Smooth muscle cell of the pulmonary artery (primary cell): ENCODE measurements around the gene PIGT. TPM values are rescaled to one million over a fixed set of nuclear protein-coding genes. Genes with fewer than 3 reads are reported as not detected.

Experiments
- total RNA-seq: library from RNA; depleted of rRNA; stranded (reverse); fragments of >200 nt; gene quantifications from 2 replicates; pipeline ENCODE4 v1.2.3, GENCODE V29; 2014

The PIGT gene
- 59.5 and 63.0 TPM in 2 replicates for total RNA-seq

DNA sequence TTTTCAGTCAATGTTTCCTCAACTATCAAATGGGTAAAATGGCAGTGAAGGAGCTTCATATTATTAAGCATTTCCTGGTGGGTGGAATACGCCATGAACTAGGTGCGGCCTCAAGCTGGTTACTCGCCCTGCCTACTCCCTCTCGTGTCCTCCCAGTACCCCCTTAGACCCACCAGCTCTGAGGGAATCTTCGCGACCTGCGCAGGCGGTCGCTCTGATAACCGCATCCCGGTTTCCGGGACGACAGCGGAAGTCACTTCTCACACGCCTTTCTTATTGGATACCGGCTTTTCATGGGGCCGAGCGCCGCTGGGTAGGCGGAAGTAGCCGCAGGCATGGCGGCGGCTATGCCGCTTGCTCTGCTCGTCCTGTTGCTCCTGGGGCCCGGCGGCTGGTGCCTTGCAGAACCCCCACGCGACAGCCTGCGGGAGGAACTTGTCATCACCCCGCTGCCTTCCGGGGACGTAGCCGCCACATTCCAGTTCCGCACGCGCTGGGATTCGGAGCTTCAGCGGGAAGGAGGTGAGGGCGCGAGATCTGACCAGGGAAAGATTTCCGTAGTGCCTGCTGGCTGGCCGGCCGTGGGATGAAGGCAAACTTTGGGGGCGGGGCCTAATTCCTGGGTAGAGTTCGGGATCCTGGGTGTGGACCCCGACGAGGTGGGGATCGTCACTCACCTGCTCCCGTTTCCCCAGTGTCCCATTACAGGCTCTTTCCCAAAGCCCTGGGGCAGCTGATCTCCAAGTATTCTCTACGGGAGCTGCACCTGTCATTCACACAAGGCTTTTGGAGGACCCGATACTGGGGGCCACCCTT, at the start of gene PIGT:
Gene PIGT (plus strand): TSS at position 320 of the 816 bp plus-strand sequence. CDS start 16 bp downstream, at position 336.

DNA sequence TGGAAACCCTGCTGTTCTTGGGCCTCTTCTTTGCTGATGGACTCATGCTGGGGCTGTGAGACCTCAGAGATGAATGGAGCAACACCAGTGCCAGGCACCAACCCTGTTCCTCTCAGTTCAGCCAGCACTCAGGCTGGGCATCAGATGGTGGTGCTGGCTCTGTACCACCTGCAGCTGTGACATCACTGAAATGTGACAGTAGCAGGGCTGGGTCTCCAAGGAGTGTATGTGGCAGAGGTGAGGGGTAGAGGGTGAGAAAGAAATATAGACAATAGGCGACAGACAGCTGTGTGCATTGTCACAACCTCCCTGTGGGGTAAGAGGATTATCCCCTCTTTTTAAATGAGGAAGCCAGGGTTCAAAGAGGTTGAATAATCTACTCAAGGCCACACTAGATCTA, 37.8 kb upstream of the PIGT start, which contains the start of gene TP53TG5:
Gene TP53TG5 (minus strand): TSS at position 135 of the 400 bp plus-strand sequence. CDS start 89 bp downstream, at position 46.

DNA sequence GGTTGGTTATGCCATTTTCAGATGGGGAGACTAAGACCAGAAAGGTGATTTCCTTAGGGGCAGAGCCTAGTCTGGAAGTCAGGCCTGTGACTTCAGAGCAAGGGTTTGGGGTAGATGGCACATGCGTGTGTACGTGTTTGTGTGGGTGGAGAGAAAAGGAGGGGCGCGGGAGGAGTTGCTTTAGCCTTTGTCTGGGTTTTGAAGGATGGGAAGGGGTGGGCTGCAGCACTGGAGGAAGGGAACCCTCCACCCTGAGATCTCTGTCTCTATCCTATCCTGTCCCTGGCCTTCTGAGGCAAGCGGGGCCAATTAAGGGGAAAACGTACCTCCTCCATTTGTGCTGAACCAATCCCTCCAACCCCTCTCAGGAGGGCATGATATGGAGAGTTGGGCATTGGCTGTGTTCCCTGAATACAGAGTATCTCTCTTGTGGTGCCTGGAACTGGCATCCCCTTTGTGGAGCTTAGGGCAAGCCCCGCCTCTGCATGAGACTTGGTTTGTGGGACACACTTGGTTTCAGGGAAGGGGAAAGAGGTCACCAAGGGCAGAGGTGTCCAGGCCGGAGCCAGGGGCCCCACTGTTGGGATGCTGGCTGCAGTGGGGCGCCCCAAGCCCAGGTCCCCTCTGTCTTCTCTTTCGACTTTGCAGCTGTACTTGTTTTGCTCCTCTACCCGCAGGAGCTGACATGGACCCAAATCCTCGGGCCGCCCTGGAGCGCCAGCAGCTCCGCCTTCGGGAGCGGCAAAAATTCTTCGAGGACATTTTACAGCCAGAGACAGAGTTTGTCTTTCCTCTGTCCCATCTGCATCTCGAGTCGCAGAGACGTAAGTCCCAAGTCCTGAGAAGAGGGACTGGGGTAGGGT, 7.9 kb upstream of the PIGT start, which contains the start of gene DBNDD2:
Gene DBNDD2 (plus strand): TSS at position 507 of the 863 bp plus-strand sequence. CDS start 179 bp downstream, at position 686.

DNA sequence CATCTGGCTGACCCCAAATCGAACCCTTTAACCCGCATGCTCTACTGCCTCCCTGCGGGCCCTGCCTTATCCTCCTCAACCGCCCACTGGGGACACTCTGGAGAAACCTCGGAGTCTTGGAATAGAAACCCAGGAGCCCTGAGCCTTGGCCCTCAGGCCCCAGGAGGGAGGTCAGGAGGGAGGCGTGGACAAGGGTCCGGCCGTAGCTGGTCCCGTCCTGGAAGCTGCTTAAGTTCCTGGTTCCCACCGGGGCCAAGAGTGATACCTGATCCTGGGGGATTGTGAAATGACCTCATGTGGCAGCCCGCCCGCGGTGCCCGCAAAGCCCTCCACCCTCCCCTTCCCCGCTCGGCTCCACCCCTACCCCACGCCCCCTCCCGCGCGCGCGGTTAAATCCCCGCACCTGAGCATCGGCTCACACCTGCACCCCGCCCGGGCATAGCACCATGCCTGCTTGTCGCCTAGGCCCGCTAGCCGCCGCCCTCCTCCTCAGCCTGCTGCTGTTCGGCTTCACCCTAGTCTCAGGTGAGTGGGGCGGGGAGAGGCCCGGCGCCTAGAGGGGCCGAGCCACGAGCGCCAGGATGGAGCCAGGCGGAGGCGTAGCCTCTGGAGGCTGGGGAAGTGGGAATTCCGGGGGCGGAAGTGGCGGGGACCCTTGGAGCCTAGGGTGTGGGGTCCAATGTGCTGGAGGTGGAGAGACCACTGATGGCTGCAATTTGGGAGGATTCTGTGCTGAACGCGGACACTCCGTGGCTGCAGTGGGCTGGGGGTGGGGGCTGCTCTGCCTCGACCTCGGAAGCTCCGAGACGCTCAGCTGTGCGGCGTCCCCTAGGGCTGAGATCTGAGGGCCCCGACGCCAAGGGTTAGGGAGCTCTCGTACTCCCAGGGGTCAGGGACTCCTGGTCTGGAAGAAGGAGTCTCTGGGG, 53.7 kb downstream of the PIGT start, which contains the start of gene WFDC2:
Gene WFDC2 (plus strand): TSS at position 418 of the 926 bp plus-strand sequence. CDS start 29 bp downstream, at position 447.

Other genes with a start within 250 kb of the PIGT start
- gene PI3, start 241.2 kb upstream of the PIGT start, total RNA-seq: not detected in 2 replicates
- gene SEMG1, start 209.1 kb upstream of the PIGT start, total RNA-seq: not detected in 2 replicates
- gene SEMG2, start 194.8 kb upstream of the PIGT start, total RNA-seq: not detected in 2 replicates
- gene SLPI, start 161.6 kb upstream of the PIGT start, total RNA-seq: 0.52 and 0.69 TPM in 2 replicates
- not detected in 2 replicates for gene RBPJL, start 109.3 kb upstream of the PIGT start, total RNA-seq
- gene MATN4, start 107.8 kb upstream of the PIGT start, total RNA-seq: 0.03 TPM in 1 of 2 replicates, not detected in the other
- 61.4 and 105 TPM in 2 replicates for gene SDC4, start 67.7 kb upstream of the PIGT start, total RNA-seq
- gene SYS1, start 53.0 kb upstream of the PIGT start, total RNA-seq: 34.0 and 36.3 TPM in 2 replicates
- 0.03 TPM in 1 of 2 replicates, not detected in the other for gene TP53TG5, start 37.8 kb upstream of the PIGT start, total RNA-seq
- gene DBNDD2, start 7.9 kb upstream of the PIGT start, total RNA-seq: 3.0 and 4.7 TPM in 2 replicates
- not detected in 2 replicates for gene WFDC2, start 53.6 kb downstream of the PIGT start, total RNA-seq
- not detected in 2 replicates for gene SPINT3, start 99.5 kb downstream of the PIGT start, total RNA-seq
- not detected in 2 replicates for gene WFDC6, start 123.3 kb downstream of the PIGT start, total RNA-seq
- 0.39 TPM in 1 of 2 replicates, not detected in the other for gene EPPIN, start 131.3 kb downstream of the PIGT start, total RNA-seq
- 0.20 TPM in 1 of 2 replicates, not detected in the other for gene WFDC8, start 163.1 kb downstream of the PIGT start, total RNA-seq
- not detected in 2 replicates for gene WFDC10A, start 213.6 kb downstream of the PIGT start, total RNA-seq
- not detected in 2 replicates for gene WFDC9, start 215.1 kb downstream of the PIGT start, total RNA-seq